K562 (cell line): ENCODE data around the gene ITGA11. TPM values are rescaled to one million over a fixed set of nuclear protein-coding genes. Genes with fewer than 3 reads are reported as not detected.

Experiments
- ARID1B ChIP-seq: fragments of 450-650 bp; IDR thresholded peaks from 2 replicates; pipeline ENCODE4 v1.6.1; 2016; ENCODE audit warnings: antibody characterized with exemption, mild to moderate bottlenecking, inconsistent platforms
- BACH1 ChIP-seq: fragments of 200-800 bp; sonication (Bioruptor generic); IDR thresholded peaks from 2 replicates; pipeline ENCODE4 v1.6.1; 2016; ENCODE audit warnings: missing genetic modification characterization, missing compliant biosample characterization
- ETV6 ChIP-seq, 3 experiments: fragments of 150-350 bp in 1 of 3; sonication (generic) in 1 of 3; formaldehyde crosslinking in 1 of 3; IDR thresholded peaks; 2 replicates each; pipeline versions ENCODE4 v1.6.1 to v1.8.0; 2014 to 2022; ENCODE audit warnings: borderline replicate concordance in 2 of 3, low read depth in 2 of 3, antibody characterized with exemption in 1 of 3, low read length in 1 of 3, mild to moderate bottlenecking in 1 of 3, missing genetic modification reagents in 1 of 3
- FOXM1 ChIP-seq, 2 experiments: fragments of 450-650 bp in 1 of 2; sonication (generic) in 1 of 2; formaldehyde crosslinking in 1 of 2; IDR thresholded peaks; 2 replicates each; pipeline versions ENCODE4 v1.6.1 to v1.9.0; 2017 to 2022; ENCODE audit warnings: low read depth in 2 of 2, mild to moderate bottlenecking in 2 of 2, missing genetic modification reagents in 1 of 2, moderate library complexity in 1 of 2
- KDM4B ChIP-seq, 2 experiments: fragments of 450-650 bp in 1 of 2; sonication (generic) in 1 of 2; IDR thresholded peaks; 2 replicates each; pipeline ENCODE4 v1.6.1; 2016 to 2017; ENCODE audit warnings: borderline replicate concordance in 2 of 2, antibody characterized with exemption in 1 of 2, low read depth in 1 of 2, mild to moderate bottlenecking in 1 of 2
- PCBP1 ChIP-seq: fragments of 200-400 bp; formaldehyde crosslinking; IDR thresholded peaks from 2 replicates; pipeline ENCODE4 v1.6.1; 2018; ENCODE audit warnings: mild to moderate bottlenecking, low read depth, low read length; ENCODE audit not compliant: poor library complexity, severe bottlenecking
- POLR2A ChIP-seq: fragments of 450-650 bp; conservative IDR thresholded peaks from 2 replicates; pipeline ENCODE4 v1.6.1; 2016
- SP1 ChIP-seq: sonication (generic); formaldehyde crosslinking; IDR thresholded peaks from 2 replicates; pipeline ENCODE4 v1.8.1; 2022; ENCODE audit warnings: mild to moderate bottlenecking, missing genetic modification reagents
- polyA plus RNA-seq, 8 experiments: library from polyadenylated mRNA; depleted of rRNA in 4 of 8; stranded (reverse) in 5 of 8; unstranded in 3 of 8; fragments of >200 nt; fragmentation: Nextera tagmentation in 2 of 8; fragmentation: Illumina TruSeq in 1 of 8; extraction: Ambion mirVana in 2 of 8; extraction: Trizol in 1 of 8; gene quantifications; 2 replicates each; pipeline versions ENCODE4 v1.2.1 to v1.2.3, GENCODE V29; 2011 to 2014; ENCODE audit warnings: inconsistent platforms in 1 of 8, missing spikeins in 1 of 8
- total RNA-seq, 7 experiments: library from RNA; depleted of rRNA in 6 of 7; stranded (reverse); fragments of >200 nt in 6 of 7; fragmentation: Illumina TruSeq in 2 of 7; extraction: Trizol in 2 of 7; gene quantifications; 2 replicates each; pipeline versions ENCODE4 v1.2.1 to v1.2.3, GENCODE V29; 2011 to 2021; ENCODE audit warnings: low replicate concordance in 1 of 7
- TF ChIP-seq, protein P1 (sequence below): conservative IDR thresholded peaks from 2 replicates; pipeline ENCODE4 v1.6.1; 2011; ENCODE audit warnings: low read depth, mild to moderate bottlenecking, low read length; ENCODE audit not compliant: control insufficient read depth

ITGA11 gene
- total and polyA plus RNA-seq, 9 of the 15 experiments (the other 6 are each of a cell fraction or from before 2014, with no cell fraction given): 0.01 TPM; not detected in 8

GRCh38 chr15:68364660-68365035 is 67.3 kb downstream of the ITGA11 start (continued):
- TF ChIP-seq, protein P1, sequence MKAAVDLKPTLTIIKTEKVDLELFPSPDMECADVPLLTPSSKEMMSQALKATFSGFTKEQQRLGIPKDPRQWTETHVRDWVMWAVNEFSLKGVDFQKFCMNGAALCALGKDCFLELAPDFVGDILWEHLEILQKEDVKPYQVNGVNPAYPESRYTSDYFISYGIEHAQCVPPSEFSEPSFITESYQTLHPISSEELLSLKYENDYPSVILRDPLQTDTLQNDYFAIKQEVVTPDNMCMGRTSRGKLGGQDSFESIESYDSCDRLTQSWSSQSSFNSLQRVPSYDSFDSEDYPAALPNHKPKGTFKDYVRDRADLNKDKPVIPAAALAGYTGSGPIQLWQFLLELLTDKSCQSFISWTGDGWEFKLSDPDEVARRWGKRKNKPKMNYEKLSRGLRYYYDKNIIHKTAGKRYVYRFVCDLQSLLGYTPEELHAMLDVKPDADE: no peak
- TF ChIP-seq FOXM1 (IDR thresholded peaks at IDR 0.05; ENCODE audit: low read depth): no peak
- TF ChIP-seq FOXM1 (CRISPR knock-in tag; IDR thresholded peaks at IDR 0.05; ENCODE audit: low read depth): no peak
- no peak for TF ChIP-seq KDM4B (IDR thresholded peaks at IDR 0.05; ENCODE audit: borderline replicate concordance in 2 of 2, low read depth in 1 of 2)
- no peak for TF ChIP-seq ARID1B
- no peak for TF ChIP-seq BACH1 (tag)
- TF ChIP-seq SP1 (CRISPR knock-in tag): no peak
- TF ChIP-seq PCBP1: no peak
- no peak for TF ChIP-seq POLR2A
- TF ChIP-seq ETV6 (IDR thresholded peaks at IDR 0.05; ENCODE audit: borderline replicate concordance in 1 of 2, low read depth in 2 of 2, low read length in 1 of 2): no peak
- no peak for TF ChIP-seq ETV6 (CRISPR knock-in tag; IDR thresholded peaks at IDR 0.05; ENCODE audit: borderline replicate concordance)
- TF ChIP-seq, all 486 proteins: peak for 0
